DND-41 (cell line): Measurements from ENCODE around the gene SAMD4A.

Experiments used
- ATAC-seq: fragments of 200-7000 bp; cut with Tn5 transposase; 3 replicates; pipeline ENCODE4 v1.9.1; 2021; ENCODE audit warnings: low read depth; ENCODE audit not compliant: insufficient read depth
- DNase-seq: peaks from one replicate; pipeline ENCODE4 v3.0.0-alpha.2; 2020
- H2AFZ ChIP-seq: 2 replicates; pipeline ENCODE4 v1.6.0; 2012; ENCODE audit warnings: low read depth, low read length
- H3K27ac ChIP-seq: 2 replicates; pipeline ENCODE4 v1.5.1; 2012; ENCODE audit warnings: low read length, inconsistent platforms
- H3K27me3 ChIP-seq: fragments of 200-600 bp; sonication (generic); 2 replicates; pipeline ENCODE4 v1.6.0; 2012; ENCODE audit warnings: low read length, mild to moderate bottlenecking, inconsistent platforms; ENCODE audit not compliant: insufficient read depth, poor library complexity
- H3K36me3 ChIP-seq: 2 replicates; pipeline ENCODE4 v1.5.1; 2012; ENCODE audit warnings: low read length, inconsistent platforms; ENCODE audit not compliant: insufficient read depth
- H3K4me1 ChIP-seq: 2 replicates; pipeline ENCODE4 v1.5.1; 2012; ENCODE audit warnings: mild to moderate bottlenecking, low read length; ENCODE audit not compliant: insufficient read depth
- H3K4me2 ChIP-seq: 2 replicates; pipeline ENCODE4 v1.6.0; 2012; ENCODE audit warnings: mild to moderate bottlenecking, moderate library complexity, low read length, inconsistent platforms; ENCODE audit not compliant: insufficient read depth
- H3K4me3 ChIP-seq, 2 experiments: fragments of 200-600 bp in 1 of 2; shearing (Covaris generic) in 1 of 2; 2 replicates each; pipeline ENCODE4 v1.5.1; 2012 to 2016; ENCODE audit warnings: inconsistent platforms in 2 of 2, low read length in 2 of 2, mild to moderate bottlenecking in 2 of 2, low read depth in 1 of 2, moderate library complexity in 1 of 2
- H3K79me2 ChIP-seq: 2 replicates; pipeline ENCODE4 v1.6.0; 2012; ENCODE audit warnings: low read length, inconsistent platforms; ENCODE audit not compliant: insufficient read depth
- H3K9ac ChIP-seq: 2 replicates; pipeline ENCODE4 v1.6.0; 2012; ENCODE audit warnings: low read depth, mild to moderate bottlenecking, inconsistent platforms, low read length, moderate library complexity
- H3K9me3 ChIP-seq: 2 replicates; pipeline ENCODE4 v1.5.1; 2012; ENCODE audit warnings: low read length, moderate library complexity, mild to moderate bottlenecking, inconsistent platforms; ENCODE audit not compliant: insufficient read depth, severe bottlenecking
- H4K20me1 ChIP-seq: 2 replicates; pipeline ENCODE4 v1.6.0; 2012; ENCODE audit warnings: low read length; ENCODE audit not compliant: insufficient read depth
- EZH2 ChIP-seq: IDR thresholded peaks from 3 replicates; pipeline ENCODE4 v1.6.1; 2012; ENCODE audit warnings: borderline replicate concordance, low read depth, mild to moderate bottlenecking, moderate library complexity, low read length, inconsistent platforms; ENCODE audit not compliant: severe bottlenecking
- TF ChIP-seq, protein P1 (sequence below): IDR thresholded peaks from 2 replicates; pipeline ENCODE4 v1.5.1; 2012; ENCODE audit warnings: borderline replicate concordance, low read length, moderate library complexity, mild to moderate bottlenecking; ENCODE audit not compliant: poor library complexity, severe bottlenecking; ENCODE audit errors: extremely low read depth

SAMD4A gene

DNA sequence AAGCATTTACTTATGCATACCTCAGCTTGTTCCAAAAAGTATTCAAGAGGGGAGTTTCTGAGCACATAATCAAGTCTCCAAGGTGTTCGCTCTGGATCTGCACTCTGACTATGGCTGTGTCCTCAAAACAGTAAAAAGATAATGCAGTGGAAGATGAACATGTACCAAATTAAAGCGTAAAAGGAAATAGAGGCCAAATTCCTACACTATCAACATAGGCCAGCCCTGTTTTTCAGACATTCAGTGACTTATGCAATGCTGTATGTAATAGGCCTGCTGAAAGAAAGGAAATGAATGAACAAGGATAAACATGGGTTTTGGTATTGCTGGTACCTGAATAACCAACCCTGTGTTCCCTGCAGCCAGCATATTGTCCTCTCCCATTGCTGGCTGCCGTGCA lies 115.7 kb downstream of the SAMD4A start:
- Histone ChIP-seq H3K36me3 (no peaks in the 10 kb centered on the region), H3K4me3 (no peak overlapping the region), H4K20me1 (no peaks in the 10 kb centered on the region), H3K27ac (no peak overlapping the region), H2AFZ (no peak overlapping the region), H3K9me3 (no peaks in the 10 kb centered on the region), H3K79me2 (no peaks in the 10 kb centered on the region), H3K9ac (no peak overlapping the region), H3K4me1 (no peaks in the 10 kb centered on the region), H3K27me3 (peaks cover 8% of the 10 kb centered on the region), H3K4me2 (no peak overlapping the region)
- TF ChIP-seq, protein P1, sequence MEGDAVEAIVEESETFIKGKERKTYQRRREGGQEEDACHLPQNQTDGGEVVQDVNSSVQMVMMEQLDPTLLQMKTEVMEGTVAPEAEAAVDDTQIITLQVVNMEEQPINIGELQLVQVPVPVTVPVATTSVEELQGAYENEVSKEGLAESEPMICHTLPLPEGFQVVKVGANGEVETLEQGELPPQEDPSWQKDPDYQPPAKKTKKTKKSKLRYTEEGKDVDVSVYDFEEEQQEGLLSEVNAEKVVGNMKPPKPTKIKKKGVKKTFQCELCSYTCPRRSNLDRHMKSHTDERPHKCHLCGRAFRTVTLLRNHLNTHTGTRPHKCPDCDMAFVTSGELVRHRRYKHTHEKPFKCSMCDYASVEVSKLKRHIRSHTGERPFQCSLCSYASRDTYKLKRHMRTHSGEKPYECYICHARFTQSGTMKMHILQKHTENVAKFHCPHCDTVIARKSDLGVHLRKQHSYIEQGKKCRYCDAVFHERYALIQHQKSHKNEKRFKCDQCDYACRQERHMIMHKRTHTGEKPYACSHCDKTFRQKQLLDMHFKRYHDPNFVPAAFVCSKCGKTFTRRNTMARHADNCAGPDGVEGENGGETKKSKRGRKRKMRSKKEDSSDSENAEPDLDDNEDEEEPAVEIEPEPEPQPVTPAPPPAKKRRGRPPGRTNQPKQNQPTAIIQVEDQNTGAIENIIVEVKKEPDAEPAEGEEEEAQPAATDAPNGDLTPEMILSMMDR = no peak
- no peak for TF ChIP-seq EZH2
- no peak for ATAC-seq
- no peak for DNase-seq

DNA sequence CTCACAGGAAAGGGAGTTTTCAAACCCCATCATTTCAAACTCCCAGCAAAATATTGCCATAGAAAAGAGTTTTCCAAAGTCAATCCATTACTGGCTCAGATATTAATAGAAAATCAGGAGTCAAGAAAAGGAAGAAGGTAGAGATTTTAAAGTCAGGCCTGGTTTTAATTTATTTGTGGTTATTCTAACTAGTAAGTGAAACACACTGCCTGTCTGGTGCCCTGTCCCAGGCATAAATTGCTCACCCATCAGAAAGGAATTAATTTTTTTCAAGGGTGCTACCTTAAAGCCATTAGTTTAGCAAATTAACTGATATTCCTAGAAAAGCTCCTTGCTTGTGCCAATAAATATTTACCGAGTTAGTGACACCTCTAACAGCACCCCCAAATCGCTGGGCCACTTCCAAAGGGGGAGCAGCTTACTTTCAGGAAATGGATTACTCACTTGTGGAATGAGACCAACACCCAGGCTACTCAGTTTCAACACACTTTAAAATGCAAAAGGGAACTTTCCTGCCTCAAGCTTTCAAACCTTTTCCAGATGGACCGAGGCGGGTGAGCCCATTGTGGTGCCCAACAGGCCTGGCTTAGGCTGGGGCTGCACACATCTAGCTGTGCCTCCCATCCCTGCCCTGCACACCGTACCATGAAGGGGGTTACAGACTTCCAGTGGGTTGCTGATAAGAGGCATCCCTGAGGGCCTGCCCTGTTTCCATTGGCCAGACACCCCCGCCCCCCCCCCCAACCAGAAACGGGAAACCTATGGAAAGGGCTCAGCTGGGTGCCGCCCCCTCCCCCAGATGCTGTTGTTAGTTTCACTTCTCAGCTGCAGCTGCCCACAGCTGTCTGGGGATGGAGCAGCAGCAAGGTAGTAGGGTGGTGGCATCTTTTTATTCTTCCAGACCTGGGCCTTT lies 117.2 kb downstream of the SAMD4A start:
- H3K4me2 ChIP-seq = no peak overlapping the region

DNA sequence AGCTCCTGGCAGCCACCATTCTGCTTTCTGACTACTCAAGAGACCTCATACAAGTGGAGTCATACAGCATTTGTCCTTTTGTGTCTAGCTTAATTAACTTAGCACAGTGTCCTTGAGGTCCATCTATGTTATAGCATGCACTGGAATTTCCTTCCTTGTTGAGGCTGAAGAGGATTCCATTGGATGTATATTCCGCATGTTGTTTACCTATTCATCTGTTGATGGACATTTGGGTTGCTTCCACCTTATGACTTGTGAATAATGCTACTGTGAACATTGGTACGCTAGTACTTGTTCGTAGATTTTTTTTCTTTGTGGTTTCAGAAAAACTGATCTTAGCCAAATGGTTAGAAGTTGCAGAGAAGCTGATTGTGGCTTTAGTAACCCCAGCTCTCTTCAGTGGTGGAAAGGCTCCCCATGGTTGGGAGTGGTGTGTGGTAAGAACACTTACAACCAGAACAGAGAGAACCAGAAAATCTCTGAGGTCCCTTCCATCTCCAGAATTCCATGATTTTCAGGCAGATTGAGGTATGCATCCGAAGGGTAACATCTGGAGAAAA lies 118.4 kb downstream of the SAMD4A start:
- DNase-seq = no peak
- Histone ChIP-seq H3K4me2 (no peak overlapping the region), H3K4me1 (no peaks in the 10 kb centered on the region), H3K9ac (no peak overlapping the region), H3K4me3 (no peak overlapping the region), H3K36me3 (no peaks in the 10 kb centered on the region), H4K20me1 (no peaks in the 10 kb centered on the region), H2AFZ (no peak overlapping the region), H3K27me3 (peaks cover 11% of the 10 kb centered on the region), H3K79me2 (no peaks in the 10 kb centered on the region), H3K27ac (no peak overlapping the region), H3K9me3 (no peaks in the 10 kb centered on the region)
- TF ChIP-seq, protein P1 = no peak
- no peak for TF ChIP-seq EZH2
- ATAC-seq = 0 out of 3 replicates have a peak, but pooled peaks have one; percentile 47

More for the DNA sequence above, 117.2 kb downstream of the SAMD4A start:
- Histone ChIP-seq H2AFZ (no peak overlapping the region), H3K9me3 (no peaks in the 10 kb centered on the region), H3K9ac (no peak overlapping the region), H3K79me2 (no peaks in the 10 kb centered on the region), H3K27me3 (peaks cover 13% of the 10 kb centered on the region), H3K4me3 (no peak overlapping the region), H3K27ac (no peak overlapping the region), H3K36me3 (no peaks in the 10 kb centered on the region), H3K4me1 (no peaks in the 10 kb centered on the region), H4K20me1 (no peaks in the 10 kb centered on the region)
- ATAC-seq = peak; percentile 58
- DNase-seq = peak; percentile 14
- TF ChIP-seq EZH2 = no peak
- TF ChIP-seq, protein P1 = no peak
